Mesenchymal stem cell (in vitro differentiated cells and primary cell): Measurements from ENCODE around the gene TNFAIP2.

Experiments used
- DNase-seq: peaks from one replicate; pipeline ENCODE4 v3.0.0-alpha.2; 2013
- H2AFZ ChIP-seq: one replicate; pipeline ENCODE4 v1.6.1; 2013; ENCODE audit warnings: low read depth, mild to moderate bottlenecking, control low read depth, inconsistent platforms, low read length, moderate library complexity
- H2AK5ac ChIP-seq: 2 replicates; pipeline ENCODE4 v1.6.1; 2013; ENCODE audit warnings: low read length, moderate library complexity, mild to moderate bottlenecking, inconsistent platforms; ENCODE audit not compliant: severe bottlenecking
- H2BK120ac ChIP-seq: one replicate; pipeline ENCODE4 v1.6.1; 2013; ENCODE audit warnings: low read depth, mild to moderate bottlenecking, inconsistent platforms, low read length, moderate library complexity
- H2BK12ac ChIP-seq, 2 experiments: one replicate each; pipeline ENCODE4 v1.6.1; 2013; ENCODE audit warnings: inconsistent platforms in 2 of 2, low read length in 2 of 2, mild to moderate bottlenecking in 2 of 2, moderate library complexity in 2 of 2, control low read depth in 1 of 2
- H2BK15ac ChIP-seq: one replicate; pipeline ENCODE4 v1.6.1; 2013; ENCODE audit warnings: mild to moderate bottlenecking, low read depth, inconsistent platforms; ENCODE audit not compliant: poor library complexity, severe bottlenecking
- H2BK5ac ChIP-seq: 2 replicates; pipeline ENCODE4 v1.6.1; 2013; ENCODE audit warnings: low read depth, mild to moderate bottlenecking, low read length, control low read depth, inconsistent platforms; ENCODE audit not compliant: poor library complexity, severe bottlenecking
- H3K14ac ChIP-seq, 2 experiments: one replicate each; pipeline ENCODE4 v1.6.1; 2013; ENCODE audit warnings: inconsistent platforms in 2 of 2, low read length in 2 of 2, control low read depth in 1 of 2, mild to moderate bottlenecking in 1 of 2, moderate library complexity in 1 of 2
- H3K18ac ChIP-seq, 2 experiments: one replicate each; pipeline ENCODE4 v1.6.1; 2013; ENCODE audit warnings: inconsistent platforms in 2 of 2, low read length in 2 of 2, control low read depth in 1 of 2, low read depth in 1 of 2, mild to moderate bottlenecking in 1 of 2
- H3K23ac ChIP-seq, 2 experiments: one replicate each; pipeline ENCODE4 v1.6.1; 2013; ENCODE audit warnings: inconsistent platforms in 2 of 2, low read length in 2 of 2, mild to moderate bottlenecking in 2 of 2, moderate library complexity in 2 of 2, control low read depth in 1 of 2
- H3K27ac ChIP-seq: 2 replicates; pipeline ENCODE4 v1.5.1; 2013; ENCODE audit warnings: mild to moderate bottlenecking, moderate library complexity, low read length, control low read depth, inconsistent platforms; ENCODE audit not compliant: poor library complexity, severe bottlenecking
- H3K27me3 ChIP-seq, 2 experiments: 2 replicates each; pipeline versions ENCODE4 v1.6.1 to v1.7.0; 2013; ENCODE audit warnings: low read length in 2 of 2, mild to moderate bottlenecking in 2 of 2, moderate library complexity in 2 of 2, control low read depth in 1 of 2, inconsistent platforms in 1 of 2; ENCODE audit not compliant: control insufficient read depth in 1 of 2, insufficient read depth in 1 of 2
- H3K36me3 ChIP-seq, 2 experiments: 2 replicates each; pipeline versions ENCODE4 v1.6.1 to v1.7.0; 2013; ENCODE audit warnings: low read length in 2 of 2, control low read depth in 1 of 2, inconsistent platforms in 1 of 2, low read depth in 1 of 2, mild to moderate bottlenecking in 1 of 2; ENCODE audit not compliant: insufficient read depth in 2 of 2, control insufficient read depth in 1 of 2
- H3K4ac ChIP-seq, 2 experiments: one replicate each; pipeline ENCODE4 v1.6.1; 2013; ENCODE audit warnings: inconsistent platforms in 2 of 2, low read length in 2 of 2, mild to moderate bottlenecking in 2 of 2, moderate library complexity in 2 of 2, control low read depth in 1 of 2, low read depth in 1 of 2
- H3K4me1 ChIP-seq: 2 replicates; pipeline ENCODE4 v1.6.1; 2013; ENCODE audit warnings: low read depth, low read length, control low read depth; ENCODE audit not compliant: control insufficient read depth, insufficient read depth
- H3K4me2 ChIP-seq: 2 replicates; pipeline ENCODE4 v1.6.1; 2013; ENCODE audit warnings: low read length, mild to moderate bottlenecking, inconsistent platforms; ENCODE audit not compliant: poor library complexity, severe bottlenecking
- H3K4me3 ChIP-seq, 2 experiments: 2 replicates each; pipeline versions ENCODE4 v1.5.1 to v1.7.0; 2013; ENCODE audit warnings: low read length in 2 of 2, mild to moderate bottlenecking in 2 of 2, control low read depth in 1 of 2, low read depth in 1 of 2; ENCODE audit not compliant: insufficient read depth in 1 of 2
- H3K79me1 ChIP-seq: replicated peaks from 2 replicates; pipeline ENCODE4 v1.6.1; 2013; ENCODE audit warnings: mild to moderate bottlenecking, control low read depth, low read length, inconsistent platforms; ENCODE audit not compliant: poor library complexity, severe bottlenecking
- H3K9ac ChIP-seq: 2 replicates; pipeline ENCODE4 v1.7.0; 2013; ENCODE audit warnings: mild to moderate bottlenecking, low read length, moderate library complexity
- H3K9me3 ChIP-seq: 2 replicates; pipeline ENCODE4 v1.7.0; 2013; ENCODE audit warnings: mild to moderate bottlenecking, low read length; ENCODE audit not compliant: control insufficient read depth
- H4K8ac ChIP-seq: one replicate; pipeline ENCODE4 v1.6.1; 2013; ENCODE audit warnings: inconsistent platforms, mild to moderate bottlenecking, low read length, moderate library complexity
- H4K91ac ChIP-seq: one replicate; pipeline ENCODE4 v1.6.1; 2013; ENCODE audit warnings: mild to moderate bottlenecking, low read length, inconsistent platforms
- WGBS: methylation state at CpG from one replicate; pipeline ENCODE4 v1.1.7; 2013; ENCODE audit warnings: mixed read lengths; 5-methylcytosine and 5-hydroxymethylcytosine counted together

Gene TNFAIP2

DNA sequence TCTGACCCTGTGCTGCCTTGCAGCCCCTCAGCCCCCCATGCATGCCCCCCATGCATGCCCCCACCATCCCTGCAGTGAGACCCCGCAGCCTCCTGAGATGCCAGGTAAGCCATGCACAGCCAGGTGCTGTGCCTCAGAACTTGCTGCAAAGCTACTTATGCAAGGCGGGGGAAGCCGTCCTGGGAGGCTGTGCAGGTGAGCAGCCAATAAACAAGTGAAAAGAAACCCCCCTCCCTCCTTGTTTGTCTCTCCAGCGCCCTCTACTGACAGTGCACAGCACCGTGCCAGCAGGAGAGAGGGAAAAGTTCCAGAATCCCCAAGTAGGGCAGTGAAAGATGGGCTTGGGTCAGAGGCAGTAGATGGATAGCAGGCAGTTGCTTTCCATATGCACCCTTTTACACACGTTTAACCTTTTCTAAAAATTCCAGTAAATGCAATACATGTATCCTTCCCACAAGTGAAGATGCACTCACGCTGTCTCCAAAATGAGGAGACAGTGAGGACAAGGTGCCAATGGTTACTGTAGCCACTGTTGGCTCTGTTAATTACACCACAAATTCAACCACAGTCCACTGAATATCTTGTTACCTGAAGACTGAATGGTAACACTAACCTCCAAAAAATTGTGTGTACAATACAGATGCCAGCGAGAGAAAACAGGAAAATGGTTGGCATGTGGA, 18.0 kb downstream of the TNFAIP2 start:
- 35% methylated on average over 7 of the region's 8 CpGs for WGBS
- H3K23ac ChIP-seq = no peak overlapping the region

DNA sequence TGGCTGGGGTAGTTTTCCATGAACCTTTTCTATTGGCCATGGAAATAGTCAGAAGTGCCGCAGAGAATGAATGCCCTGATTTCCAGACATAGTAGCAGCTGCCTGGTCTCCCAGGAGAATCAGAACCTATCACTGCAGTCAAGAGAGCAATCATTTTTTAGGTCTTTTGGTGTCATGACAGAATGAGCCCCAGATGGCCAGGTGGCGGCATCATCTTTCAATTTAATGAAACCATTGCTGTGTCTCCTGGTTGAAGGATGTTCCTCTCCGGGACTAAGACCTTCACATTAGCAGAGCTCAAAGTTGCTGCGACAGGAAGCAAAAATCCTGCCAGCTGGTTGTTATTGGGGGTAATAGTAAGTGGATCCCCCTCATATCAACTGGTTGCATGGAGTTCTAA, 18.8 kb downstream of the TNFAIP2 start:
- no peak overlapping the region for H3K23ac ChIP-seq
- no peak overlapping the region for H3K18ac ChIP-seq
- peaks cover 0 to 14% of the 10 kb centered on the region in 2 experiments for H3K27me3 ChIP-seq
- no peak overlapping the region for H2BK12ac ChIP-seq
- H2BK15ac ChIP-seq = no peak overlapping the region
- no peak overlapping the region for H4K8ac ChIP-seq
- H3K9ac ChIP-seq = no peak overlapping the region
- WGBS = 93% methylated on average over 4 of the region's 4 CpGs
- no peaks in the 10 kb centered on the region for H3K79me1 ChIP-seq
- no peak overlapping the region for H2AK5ac ChIP-seq
- H3K4me3 ChIP-seq = no peak overlapping the region
- no peak overlapping the region for H3K14ac ChIP-seq
- H3K9me3 ChIP-seq = no peaks in the 10 kb centered on the region
- H2BK120ac ChIP-seq = no peak overlapping the region
- DNase-seq = no peak
- H3K36me3 ChIP-seq = no peaks in the 10 kb centered on the region
- peaks cover 28% of the 10 kb centered on the region for H3K4me1 ChIP-seq
- no peak overlapping the region for H3K27ac ChIP-seq
- no peak overlapping the region for H3K4ac ChIP-seq
- H4K91ac ChIP-seq = no peak overlapping the region
- no peak overlapping the region for H2AFZ ChIP-seq
- no peak overlapping the region for H2BK5ac ChIP-seq
- H3K4me2 ChIP-seq = no peak overlapping the region

More for the DNA sequence above, 18.0 kb downstream of the TNFAIP2 start:
- Histone ChIP-seq H3K4me2 (no peak overlapping the region), H3K79me1 (no peaks in the 10 kb centered on the region), H2BK120ac (no peak overlapping the region), H3K27me3 (peaks cover 0 to 10% of the 10 kb centered on the region in 2 experiments), H2AK5ac (no peak overlapping the region), H2BK15ac (no peak overlapping the region), H3K4me1 (peaks cover 35% of the 10 kb centered on the region), H3K36me3 (peaks cover 0 to 2% of the 10 kb centered on the region in 2 experiments), H4K8ac (no peak overlapping the region), H3K18ac (no peak overlapping the region), H3K27ac (no peak overlapping the region), H4K91ac (no peak overlapping the region), H3K4ac (no peak overlapping the region), H2AFZ (no peak overlapping the region), H3K14ac (no peak overlapping the region), H3K4me3 (no peak overlapping the region), H3K9me3 (no peaks in the 10 kb centered on the region), H2BK5ac (no peak overlapping the region), H3K9ac (no peak overlapping the region), H2BK12ac (no peak overlapping the region)
- no peak for DNase-seq

DNA sequence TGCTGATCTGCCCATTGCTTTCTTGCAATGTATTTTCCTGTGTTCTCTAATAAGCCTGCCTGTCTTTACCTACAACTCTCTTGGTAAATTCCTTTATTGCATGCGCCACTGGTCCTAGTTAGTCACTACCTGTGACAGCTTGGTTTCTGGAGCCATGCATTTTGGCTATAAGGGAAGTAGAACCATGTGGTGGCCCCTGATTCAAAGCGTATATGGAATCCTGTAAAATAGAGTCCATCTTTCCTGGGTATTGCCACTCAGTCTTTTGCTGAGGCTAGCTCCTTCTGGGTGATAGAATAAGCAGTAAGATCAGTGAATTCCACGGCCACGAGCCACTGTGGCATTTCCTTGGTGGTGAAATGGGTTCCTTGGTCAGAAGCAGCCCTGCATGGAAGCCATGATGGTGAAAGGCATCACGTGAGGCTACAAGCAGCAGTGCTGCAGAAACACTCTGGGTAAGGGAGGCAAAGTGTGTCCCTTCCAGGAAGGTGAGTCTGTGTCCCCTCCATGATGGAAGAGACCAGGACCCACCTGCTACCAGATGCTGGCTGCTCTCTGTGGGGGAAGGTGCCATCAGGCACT, 19.6 kb downstream of the TNFAIP2 start:
- Histone ChIP-seq H3K79me1 (no peaks in the 10 kb centered on the region), H3K18ac (peak overlapping the region; percentile 13 to 23), H3K9ac (no peak overlapping the region), H3K14ac (peak overlapping the region in 1 of 2 experiments; percentile 35), H3K4me3 (no peak overlapping the region), H3K23ac (peak overlapping the region in 1 of 2 experiments; percentile 23), H4K8ac (no peak overlapping the region), H2BK12ac (peak overlapping the region; percentile 38 to 59), H3K27ac (no peak overlapping the region), H2BK15ac (no peak overlapping the region), H3K4me2 (no peak overlapping the region), H2AK5ac (no peak overlapping the region), H3K27me3 (peaks cover 0 to 14% of the 10 kb centered on the region in 2 experiments), H3K4ac (peak overlapping the region in 1 of 2 experiments; percentile 39), H2BK120ac (no peak overlapping the region), H3K36me3 (no peaks in the 10 kb centered on the region), H3K4me1 (peaks cover 23% of the 10 kb centered on the region), H3K9me3 (no peaks in the 10 kb centered on the region), H4K91ac (peak overlapping the region; percentile 2), H2BK5ac (no peak overlapping the region), H2AFZ (no peak overlapping the region)
- 70% methylated on average over 5 of the region's 5 CpGs for WGBS
- no peak for DNase-seq

DNA sequence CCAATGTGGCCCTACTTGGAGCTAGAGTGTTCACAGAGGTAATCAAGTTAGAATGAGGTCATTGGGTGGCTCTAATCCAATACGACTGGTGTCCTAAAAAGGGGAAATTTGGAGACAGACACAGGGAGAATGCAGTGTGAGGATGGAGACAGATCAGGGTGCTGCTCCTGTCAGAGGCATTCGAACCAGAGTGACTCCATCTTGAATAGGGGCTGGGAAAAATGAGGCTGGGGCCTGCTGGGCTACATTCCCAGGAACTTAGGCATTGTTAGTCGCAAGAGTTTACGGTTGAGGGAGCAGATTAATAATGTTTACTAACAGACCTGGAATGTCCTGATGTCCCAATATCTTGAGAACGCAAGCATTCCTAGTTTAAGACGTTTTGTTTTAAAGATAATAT, 20.2 kb downstream of the TNFAIP2 start:
- Histone ChIP-seq H3K14ac (no peak overlapping the region), H3K36me3 (no peaks in the 10 kb centered on the region), H2AFZ (no peak overlapping the region), H4K91ac (no peak overlapping the region), H2BK120ac (no peak overlapping the region), H2AK5ac (no peak overlapping the region), H3K9ac (peak overlapping the region; percentile 53), H4K8ac (no peak overlapping the region), H3K4me1 (peaks cover 16% of the 10 kb centered on the region), H2BK5ac (no peak overlapping the region), H3K4me2 (no peak overlapping the region), H3K4me3 (no peak overlapping the region), H3K4ac (no peak overlapping the region), H3K79me1 (no peaks in the 10 kb centered on the region), H3K27ac (no peak overlapping the region), H3K9me3 (no peaks in the 10 kb centered on the region), H2BK12ac (no peak overlapping the region), H3K27me3 (peaks cover 0 to 14% of the 10 kb centered on the region in 2 experiments), H2BK15ac (no peak overlapping the region), H3K18ac (no peak overlapping the region), H3K23ac (no peak overlapping the region)
- DNase-seq = peak; percentile 79
- WGBS = 33% methylated on average over 4 of the region's 6 CpGs
